Naive thymus-derived CD8-positive, alpha-beta T cell (primary cell): ENCODE measurements around the gene LEPROT. TPM values are rescaled to one million over a fixed set of nuclear protein-coding genes. Genes with fewer than 3 reads are reported as not detected.

ENCODE experiments used
- ATAC-seq, 2 donors: fragments of 150-1000 bp; cut with Tn5 transposase in 1 of 2; sonication (Bioruptor Pico), chemical (Tn5 transposase) in 1 of 2; 1 replicate in 1 of 2; 2 replicates in 1 of 2; pipeline ENCODE4 v1.10.0; 2021; ENCODE audit warnings: mild to moderate bottlenecking in 2 of 2, moderate library complexity in 2 of 2
- POLR2A ChIA-PET: fragments of 350-600 bp; sonication (Branson Sonifier 250); formaldehyde crosslinking; loops from one replicate; lab custom pipeline; 2021; ENCODE audit warnings: antibody characterized with exemption; lab: Charles Lee
- DNase-seq, 10 donors: peaks; one replicate each; pipeline versions ENCODE4 v3.0.0 to v3.0.0-alpha.2; 2020 to 2022
- H3K27ac Mint-ChIP-seq, 10 donors: one replicate each; pipeline ENCODE4 v1.8.0; 2020 to 2022; ENCODE audit warnings: mild to moderate bottlenecking in 10 of 10, mixed read lengths in 10 of 10, moderate library complexity in 4 of 10, inconsistent platforms in 1 of 10
- H3K27me3 Mint-ChIP-seq, 5 donors: one replicate each; pipeline ENCODE4 v1.8.0; 2021 to 2022; ENCODE audit warnings: mixed read lengths in 5 of 5
- H3K36me3 Mint-ChIP-seq, 3 donors: one replicate each; pipeline ENCODE4 v1.8.0; 2020 to 2022; ENCODE audit warnings: mixed read lengths in 3 of 3, mild to moderate bottlenecking in 2 of 3, inconsistent platforms in 1 of 3
- H3K4me1 Mint-ChIP-seq, 4 donors: one replicate each; pipeline ENCODE4 v1.8.0; 2021 to 2022; ENCODE audit warnings: mixed read lengths in 4 of 4
- H3K4me3 Mint-ChIP-seq, 10 donors: one replicate each; pipeline ENCODE4 v1.8.0; 2020 to 2022; ENCODE audit warnings: mild to moderate bottlenecking in 10 of 10, mixed read lengths in 10 of 10, moderate library complexity in 6 of 10, inconsistent platforms in 1 of 10
- H3K9me3 Mint-ChIP-seq, 9 donors: one replicate each; pipeline ENCODE4 v1.8.0; 2020 to 2022; ENCODE audit warnings: mixed read lengths in 9 of 9, mild to moderate bottlenecking in 3 of 9, inconsistent platforms in 1 of 9, moderate library complexity in 1 of 9
- polyA plus RNA-seq, 3 donors: library from polyadenylated mRNA; unstranded; fragments of 300-500 nt; fragmentation: Illumina TruSeq; gene quantifications; one replicate each; pipeline ENCODE4 v1.2.3, GENCODE V29; 2021
- total RNA-seq, 8 experiments: library from RNA in 2 of 8; stranded (reverse) in 2 of 8; gene quantifications; one replicate each; pipeline ENCODE4 v1.2.3 and lab custom pipeline; 2021 to 2026

The LEPROT gene
- total and polyA plus RNA-seq, 5 experiments from 2014 or later, result 10.6 to 36.4 (median 16.6) TPM

- Mint-ChIP-seq H3K9me3 (no peaks in the 10 kb centered on the region), H3K27ac (no peak overlapping the region), H3K4me3 (no peak overlapping the region), H3K27me3 (no peaks in the 10 kb centered on the region), H3K36me3 (peaks cover 3 to 55% (median 11%) of the 10 kb centered on the region in 3 donors), H3K4me1 (peaks cover 0 to 11% (median 6%) of the 10 kb centered on the region in 4 donors)
- POLR2A ChIA-PET, result interaction anchor here (1.1 kb wide), 1 partner anchor 11 kb away, joined by 7 read pairs; the partner anchor contains the start of genes LEPR and LEPROT
- peak in 3 of 10 donors; percentile 35 to 44 (median 40) for DNase-seq
- peak; percentile 42 to 60 for ATAC-seq
These were observed 10.7 kb downstream of the LEPROT start for GRCh38 chr1:65431111-65431705.

- H3K27me3 Mint-ChIP-seq, result no peaks in the 10 kb centered on the region
- POLR2A ChIA-PET, result no interaction called here
- H3K4me1 Mint-ChIP-seq, result peaks cover 0 to 11% (median 6%) of the 10 kb centered on the region in 4 donors
- no peak overlapping the region for H3K4me3 Mint-ChIP-seq
- H3K36me3 Mint-ChIP-seq, result peaks cover 3 to 45% (median 9%) of the 10 kb centered on the region in 3 donors
- H3K27ac Mint-ChIP-seq, result no peak overlapping the region
- no peaks in the 10 kb centered on the region for H3K9me3 Mint-ChIP-seq
- no peak for DNase-seq
- ATAC-seq, result no peak
These were observed 12.4 kb downstream of the LEPROT start for GRCh38 chr1:65432918-65433317.

DNA sequence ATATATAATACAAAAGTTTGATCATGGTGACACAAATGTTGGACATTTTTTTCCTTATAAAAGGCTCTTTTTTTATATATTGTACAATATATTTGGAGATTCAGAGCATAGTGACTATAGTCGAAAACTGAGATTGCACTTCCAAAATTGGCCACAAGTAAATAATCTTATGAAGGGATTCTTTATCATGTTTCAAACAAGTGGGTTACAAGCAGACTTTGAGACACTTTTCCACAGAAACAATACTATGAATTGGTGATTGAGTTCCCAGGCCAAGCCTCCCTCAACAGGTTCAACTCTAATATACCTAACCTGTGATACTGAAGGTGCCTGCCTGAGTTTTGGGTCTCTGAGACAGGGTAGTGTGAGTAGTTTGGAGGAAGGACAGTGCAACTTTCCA, 13.8 kb downstream of the LEPROT start:
- peak overlapping the region in 1 of 10 donors; percentile 29 for H3K27ac Mint-ChIP-seq
- H3K36me3 Mint-ChIP-seq, result peaks cover 3 to 38% (median 9%) of the 10 kb centered on the region in 3 donors
- POLR2A ChIA-PET, result no interaction called here
- no peaks in the 10 kb centered on the region for H3K9me3 Mint-ChIP-seq
- H3K27me3 Mint-ChIP-seq, result no peaks in the 10 kb centered on the region
- peaks cover 0 to 6% (median 4%) of the 10 kb centered on the region in 4 donors for H3K4me1 Mint-ChIP-seq
- H3K4me3 Mint-ChIP-seq, result no peak overlapping the region
- DNase-seq, result no peak
- ATAC-seq, result no peak

GRCh38 chr1:65434760-65435159, 14.3 kb downstream of the LEPROT start:
- ATAC-seq (no peak), DNase-seq (no peak)
- Mint-ChIP-seq H3K4me1 (peaks cover 0 to 5% (median 4%) of the 10 kb centered on the region in 4 donors), H3K9me3 (no peaks in the 10 kb centered on the region), H3K27ac (no peak overlapping the region), H3K27me3 (no peaks in the 10 kb centered on the region), H3K4me3 (no peak overlapping the region), H3K36me3 (peaks cover 3 to 38% (median 9%) of the 10 kb centered on the region in 3 donors)
- POLR2A ChIA-PET, result no interaction called here

GRCh38 chr1:65435987-65436386, 15.5 kb downstream of the LEPROT start:
- no peaks in the 10 kb centered on the region for H3K9me3 Mint-ChIP-seq
- H3K4me3 Mint-ChIP-seq, result no peak overlapping the region
- no peaks in the 10 kb centered on the region for H3K27me3 Mint-ChIP-seq
- DNase-seq (no peak), ATAC-seq (no peak)
- POLR2A ChIA-PET, result no interaction called here
- H3K36me3 Mint-ChIP-seq, result peaks cover 3 to 30% (median 9%) of the 10 kb centered on the region in 3 donors
- H3K27ac Mint-ChIP-seq, result peak overlapping the region in 1 of 10 donors; percentile 24
- peaks cover 0 to 2% (median under 1%) of the 10 kb centered on the region in 4 donors for H3K4me1 Mint-ChIP-seq

- ATAC-seq (no peak), DNase-seq (no peak)
- H3K27ac Mint-ChIP-seq, result no peak overlapping the region
- H3K9me3 Mint-ChIP-seq, result no peaks in the 10 kb centered on the region
- no peaks in the 10 kb centered on the region for H3K27me3 Mint-ChIP-seq
- H3K4me1 Mint-ChIP-seq, result no peaks in the 10 kb centered on the region
- H3K4me3 Mint-ChIP-seq, result no peak overlapping the region
- H3K36me3 Mint-ChIP-seq, result peaks cover 3 to 17% (median 9%) of the 10 kb centered on the region in 3 donors
- POLR2A ChIA-PET, result no interaction called here
These were observed 17.1 kb downstream of the LEPROT start for GRCh38 chr1:65437616-65438015.

DNA sequence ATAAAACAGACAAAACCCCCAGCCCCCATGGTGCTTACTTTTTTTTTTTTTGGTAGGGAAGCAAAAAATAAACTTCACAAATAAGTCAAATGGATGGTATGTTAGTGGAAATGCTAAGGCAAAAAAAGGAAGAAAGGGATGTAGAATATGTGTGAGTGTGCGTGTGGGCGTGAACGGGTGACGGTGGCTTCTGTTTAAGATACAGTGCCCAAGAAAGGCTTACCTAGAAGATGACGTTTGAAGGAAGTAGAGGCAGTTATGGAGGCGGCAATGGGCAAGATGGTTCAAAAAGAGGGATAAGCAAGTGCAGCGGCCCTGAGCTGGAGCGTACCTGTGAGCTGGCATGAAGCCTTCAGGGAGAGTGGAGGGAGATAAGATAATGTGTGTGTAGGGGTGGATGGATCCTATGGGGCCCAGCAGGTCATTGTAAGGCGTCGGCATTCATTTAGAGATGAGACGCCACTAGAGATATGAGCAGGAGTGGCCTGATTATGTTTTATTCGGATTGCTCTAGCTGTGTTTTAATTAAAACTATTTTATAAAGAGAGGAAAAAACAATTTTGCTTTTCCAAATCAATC, 19.9 kb downstream of the LEPROT start:
- peaks cover 3 to 7% (median 6%) of the 10 kb centered on the region in 3 donors for H3K36me3 Mint-ChIP-seq
- no peak for ATAC-seq
- no peak overlapping the region for H3K27ac Mint-ChIP-seq
- POLR2A ChIA-PET, result no interaction called here
- H3K27me3 Mint-ChIP-seq, result no peaks in the 10 kb centered on the region
- H3K4me1 Mint-ChIP-seq, result no peaks in the 10 kb centered on the region
- no peak for DNase-seq
- no peak overlapping the region for H3K4me3 Mint-ChIP-seq
- no peaks in the 10 kb centered on the region for H3K9me3 Mint-ChIP-seq

DNA sequence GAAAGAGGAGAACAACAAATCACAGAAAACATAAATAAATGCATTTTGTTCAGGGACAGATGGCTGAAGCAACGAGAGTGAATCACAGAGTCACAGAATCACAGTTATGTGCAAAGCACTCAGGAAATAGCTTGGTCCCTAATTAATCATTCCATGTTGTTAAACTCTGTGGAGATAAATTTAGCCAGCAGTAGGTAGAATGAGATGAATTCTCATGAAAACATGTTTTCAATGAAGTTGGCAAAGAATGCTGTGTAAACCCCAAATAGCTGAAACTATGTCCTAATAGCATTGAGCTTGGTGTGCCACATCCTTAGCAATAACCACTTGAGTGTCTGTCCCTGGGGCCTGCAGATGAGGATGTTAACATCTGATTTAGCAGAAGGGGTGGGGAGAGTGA, 20.4 kb downstream of the LEPROT start:
- ATAC-seq (no peak), DNase-seq (no peak)
- peaks cover 3 to 7% (median 6%) of the 10 kb centered on the region in 3 donors for H3K36me3 Mint-ChIP-seq
- POLR2A ChIA-PET, result no interaction called here
- H3K4me1 Mint-ChIP-seq, result no peaks in the 10 kb centered on the region
- H3K9me3 Mint-ChIP-seq, result no peaks in the 10 kb centered on the region
- H3K27ac Mint-ChIP-seq, result no peak overlapping the region
- H3K4me3 Mint-ChIP-seq, result no peak overlapping the region
- no peaks in the 10 kb centered on the region for H3K27me3 Mint-ChIP-seq

DNA sequence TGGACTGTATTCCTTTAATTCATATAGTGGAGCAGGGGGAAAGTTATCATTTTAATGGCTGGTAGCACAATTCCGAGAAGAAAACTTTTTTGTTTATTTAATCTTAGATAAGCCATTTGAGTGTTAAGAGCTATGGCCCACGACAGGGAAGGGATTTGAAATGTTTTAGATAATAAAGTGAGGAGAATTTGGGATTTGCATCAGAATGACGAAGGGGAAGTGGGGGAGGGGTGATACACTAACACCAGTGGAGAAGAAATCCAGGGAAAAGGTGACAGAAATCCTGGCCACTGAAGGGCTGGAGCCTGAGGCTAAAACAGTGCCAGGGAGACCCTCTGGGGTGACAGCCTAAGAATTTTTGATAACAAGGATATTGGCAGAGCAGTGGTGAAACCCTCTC, 21.0 kb downstream of the LEPROT start:
- no peak overlapping the region for H3K4me3 Mint-ChIP-seq
- no peaks in the 10 kb centered on the region for H3K9me3 Mint-ChIP-seq
- POLR2A ChIA-PET, result no interaction called here
- H3K27ac Mint-ChIP-seq, result no peak overlapping the region
- ATAC-seq, result no peak
- DNase-seq, result no peak
- H3K4me1 Mint-ChIP-seq, result no peaks in the 10 kb centered on the region
- no peaks in the 10 kb centered on the region for H3K27me3 Mint-ChIP-seq
- H3K36me3 Mint-ChIP-seq, result peaks cover 0 to 5% (median 3%) of the 10 kb centered on the region in 3 donors

DNA sequence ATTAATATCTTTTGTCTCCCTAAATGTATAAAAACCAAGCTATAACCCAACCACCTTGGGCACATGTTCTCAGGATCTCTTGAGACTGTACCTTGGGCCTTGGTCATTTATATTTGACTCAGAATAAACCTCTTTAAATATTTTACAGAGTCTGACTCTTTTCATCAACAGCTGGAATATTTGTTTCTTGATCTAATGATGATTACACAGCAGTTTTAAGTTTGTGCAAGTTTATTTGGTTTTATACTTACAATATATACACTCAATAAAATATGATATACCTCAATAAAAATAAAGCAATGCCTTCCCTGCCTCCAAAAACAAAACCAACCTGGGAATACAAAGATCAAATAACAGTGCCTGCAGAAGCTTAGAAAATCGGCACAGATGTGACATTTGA, 22.0 kb downstream of the LEPROT start:
- H3K27ac Mint-ChIP-seq, result no peak overlapping the region

GRCh38 chr1:65443647-65444046, 23.2 kb downstream of the LEPROT start:
- no peak for DNase-seq
- H3K4me1 Mint-ChIP-seq, result no peaks in the 10 kb centered on the region
- no peak overlapping the region for H3K27ac Mint-ChIP-seq
- POLR2A ChIA-PET, result no interaction called here
- no peak for ATAC-seq
- no peaks in the 10 kb centered on the region for H3K9me3 Mint-ChIP-seq
- no peaks in the 10 kb centered on the region for H3K27me3 Mint-ChIP-seq
- H3K36me3 Mint-ChIP-seq, result peaks cover 0 to 2% (median 0%) of the 10 kb centered on the region in 3 donors
- no peak overlapping the region for H3K4me3 Mint-ChIP-seq

More for the DNA sequence above, 22.0 kb downstream of the LEPROT start:
- no peak for DNase-seq
- H3K36me3 Mint-ChIP-seq, result peaks cover 0 to 2% (median 2%) of the 10 kb centered on the region in 3 donors
- H3K4me1 Mint-ChIP-seq, result no peaks in the 10 kb centered on the region
- POLR2A ChIA-PET, result no interaction called here
- no peaks in the 10 kb centered on the region for H3K9me3 Mint-ChIP-seq
- no peak overlapping the region for H3K4me3 Mint-ChIP-seq
- ATAC-seq, result no peak
- no peaks in the 10 kb centered on the region for H3K27me3 Mint-ChIP-seq

DNA sequence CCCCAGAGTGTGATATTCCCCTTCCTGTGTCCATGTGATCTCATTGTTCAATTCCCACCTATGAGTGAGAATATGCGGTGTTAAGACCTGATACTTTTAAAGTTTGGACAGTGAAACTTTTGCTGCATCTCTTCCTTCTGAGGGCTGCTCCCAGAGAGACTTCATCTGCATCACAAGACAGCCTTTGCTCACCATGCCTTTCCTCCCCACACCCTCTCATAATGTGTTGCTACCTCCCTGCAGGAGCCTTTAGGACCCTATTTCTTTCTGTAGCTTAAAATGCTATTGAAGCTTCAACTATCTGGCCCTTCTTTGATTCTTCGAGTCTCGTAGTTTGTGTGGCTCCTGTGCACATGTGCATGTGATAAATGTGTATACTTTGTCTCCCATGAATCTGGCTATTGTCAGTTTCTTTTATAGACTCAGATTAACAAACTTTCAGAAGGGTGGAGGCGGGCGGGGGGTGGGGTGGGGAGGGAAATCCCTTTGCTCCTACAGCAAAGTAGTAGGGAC, 23.7 kb downstream of the LEPROT start:
- no peak overlapping the region for H3K4me3 Mint-ChIP-seq
- no peak for DNase-seq
- no peaks in the 10 kb centered on the region for H3K27me3 Mint-ChIP-seq
- H3K9me3 Mint-ChIP-seq, result no peaks in the 10 kb centered on the region
- no peak for ATAC-seq
- no peaks in the 10 kb centered on the region for H3K4me1 Mint-ChIP-seq
- POLR2A ChIA-PET, result no interaction called here
- peaks cover 0 to 2% (median 0%) of the 10 kb centered on the region in 3 donors for H3K36me3 Mint-ChIP-seq
- peak overlapping the region in 1 of 10 donors; percentile 40 for H3K27ac Mint-ChIP-seq

DNA sequence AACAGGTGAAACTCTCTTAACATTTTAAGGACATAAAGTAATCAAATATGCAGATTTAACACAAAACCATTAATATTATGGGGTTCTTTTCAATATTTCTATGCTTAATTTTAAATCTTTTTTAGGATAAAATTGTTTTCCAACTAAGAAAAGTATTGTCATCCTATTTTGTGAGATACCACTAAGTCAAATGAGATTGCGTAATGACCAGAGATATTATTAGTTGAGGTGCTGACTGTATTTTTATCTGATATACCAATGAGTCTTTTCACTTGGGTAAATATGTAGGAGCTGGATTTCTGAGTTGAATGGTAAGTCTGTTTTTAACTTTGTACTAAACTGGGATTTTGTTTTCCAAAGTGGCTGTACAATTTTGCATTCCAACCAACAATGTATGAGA, 25.4 kb downstream of the LEPROT start:
- no peak overlapping the region for H3K4me3 Mint-ChIP-seq

More for the DNA sequence above, 25.4 kb downstream of the LEPROT start:
- POLR2A ChIA-PET, result no interaction called here
- Mint-ChIP-seq H3K27ac (no peak overlapping the region), H3K27me3 (no peaks in the 10 kb centered on the region), H3K36me3 (peaks cover 0 to 2% (median 0%) of the 10 kb centered on the region in 3 donors), H3K4me1 (no peaks in the 10 kb centered on the region), H3K9me3 (no peaks in the 10 kb centered on the region)
- no peak for ATAC-seq
- no peak for DNase-seq
